B cell (primary cell): ENCODE measurements around the gene RORC. TPM values are rescaled to one million over a fixed set of nuclear protein-coding genes. Genes with fewer than 3 reads are reported as not detected.
A peak's percentile ranks its signal among the peaks of the same experiment; 100 is the strongest.

Source experiments
- ATAC-seq: fragments of 200-7000 bp; cut with Tn5 transposase; one replicate; pipeline ENCODE4 v1.10.0; 2021; ENCODE audit warnings: low read depth, mild to moderate bottlenecking, moderate number of reproducible peaks, moderate library complexity
- CTCF ChIA-PET: fragments of 350-600 bp; sonication (Branson Sonifier 250); formaldehyde crosslinking; loops from one replicate; lab custom pipeline; 2021; ENCODE audit warnings: antibody characterized with exemption, inconsistent platforms; lab: Charles Lee
- POLR2A ChIA-PET: fragments of 350-600 bp; sonication (Branson Sonifier 250); formaldehyde crosslinking; loops from one replicate; lab custom pipeline; 2021; ENCODE audit warnings: antibody characterized with exemption; lab: Charles Lee
- DNase-seq: peaks from one replicate; pipeline ENCODE4 v3.0.0; 2013
- H2AFZ ChIP-seq: 2 replicates; pipeline ENCODE4 v1.6.1; 2012; ENCODE audit warnings: mild to moderate bottlenecking, low read depth, low read length; ENCODE audit not compliant: insufficient read depth, poor library complexity, severe bottlenecking
- H3K27ac ChIP-seq, 2 donors: 1 replicate in 1 of 2; 2 replicates in 1 of 2; pipeline ENCODE4 v1.5.1; 2012 to 2013; ENCODE audit warnings: low read length in 2 of 2, mild to moderate bottlenecking in 2 of 2, moderate library complexity in 1 of 2
- H3K27me3 ChIP-seq, 4 experiments: fragments of 200-600 bp in 1 of 4; sonication (generic) in 1 of 4; replicated peaks in 1 of 4; 1 replicate in 2 of 4; 2 replicates in 2 of 4; pipeline versions ENCODE4 v1.6.1 to v1.7.0; 2013 to 2016; ENCODE audit warnings: low read length in 3 of 4, mild to moderate bottlenecking in 2 of 4, mixed read lengths in 1 of 4, moderate library complexity in 1 of 4; ENCODE audit not compliant: insufficient read depth in 4 of 4, control insufficient read depth in 3 of 4; ENCODE audit errors: control extremely low read depth in 1 of 4
- H3K36me3 ChIP-seq, 2 experiments: replicated peaks in 1 of 2; 1 replicate in 1 of 2; 2 replicates in 1 of 2; pipeline versions ENCODE4 v1.6.1 to v1.7.1; 2013; ENCODE audit warnings: low read length in 1 of 2; ENCODE audit not compliant: insufficient read depth in 2 of 2, control insufficient read depth in 1 of 2; ENCODE audit errors: control extremely low read depth in 1 of 2, extremely low read depth in 1 of 2
- H3K4me1 ChIP-seq, 2 donors: fragments of 200-600 bp in 1 of 2; sonication (generic) in 1 of 2; 1 replicate in 1 of 2; 2 replicates in 1 of 2; pipeline versions ENCODE4 v1.5.1 to v1.6.1; 2013 to 2017; ENCODE audit warnings: low read length in 2 of 2; ENCODE audit not compliant: control insufficient read depth in 2 of 2, insufficient read depth in 2 of 2
- H3K4me2 ChIP-seq: replicated peaks from 2 replicates; pipeline ENCODE3; 2012; ENCODE audit warnings: mild to moderate bottlenecking, low read depth, low read length; ENCODE audit not compliant: poor library complexity, severe bottlenecking
- H3K4me3 ChIP-seq, 5 experiments: fragments of 200-600 bp in 1 of 5; sonication (generic) in 1 of 5; 1 replicate in 3 of 5; 2 replicates in 2 of 5; pipeline versions ENCODE4 v1.5.1 to v1.7.0; 2011 to 2016; ENCODE audit warnings: low read length in 4 of 5, mild to moderate bottlenecking in 4 of 5, low read depth in 2 of 5, control low read depth in 1 of 5, moderate library complexity in 1 of 5; ENCODE audit not compliant: insufficient read depth in 1 of 5; ENCODE audit errors: control extremely low read depth in 1 of 5, extremely low read depth in 1 of 5
- H3K79me2 ChIP-seq: fragments of 200-600 bp; sonication (generic); one replicate; pipeline ENCODE4 v1.6.0; 2016; ENCODE audit warnings: low read length; ENCODE audit not compliant: control insufficient read depth, insufficient read depth
- H3K9ac ChIP-seq: fragments of 200-600 bp; sonication (generic); 2 replicates; pipeline ENCODE4 v1.6.1; 2017; ENCODE audit warnings: mild to moderate bottlenecking, low read length, moderate library complexity
- H3K9me3 ChIP-seq, 3 donors: one replicate each; pipeline versions ENCODE4 v1.6.1 to v1.7.1; 2013; ENCODE audit warnings: low read length in 2 of 3; ENCODE audit not compliant: control insufficient read depth in 2 of 3, insufficient read depth in 1 of 3; ENCODE audit errors: control extremely low read depth in 1 of 3
- H4K20me1 ChIP-seq: 2 replicates; pipeline ENCODE4 v1.6.0; 2012; ENCODE audit warnings: mild to moderate bottlenecking, low read length; ENCODE audit not compliant: insufficient read depth, control insufficient read depth, poor library complexity, severe bottlenecking
- H3K27ac Mint-ChIP-seq: one replicate; pipeline ENCODE4 v1.8.0; 2021; ENCODE audit warnings: mixed read lengths
- H3K27me3 Mint-ChIP-seq: one replicate; pipeline ENCODE4 v1.8.0; 2021; ENCODE audit warnings: mixed read lengths
- H3K4me1 Mint-ChIP-seq: one replicate; pipeline ENCODE4 v1.8.0; 2021; ENCODE audit warnings: mixed read lengths
- H3K4me3 Mint-ChIP-seq: one replicate; pipeline ENCODE4 v1.8.0; 2021; ENCODE audit warnings: mixed read lengths
- H3K9me3 Mint-ChIP-seq: one replicate; pipeline ENCODE4 v1.8.0; 2022; ENCODE audit warnings: mixed read lengths; ENCODE audit not compliant: insufficient read depth
- CTCF ChIP-seq: fragments of 200-600 bp; IDR thresholded peaks from one replicate; pipeline ENCODE4 v1.8.0; 2022; ENCODE audit warnings: antibody characterized with exemption, mild to moderate bottlenecking
- EZH2 ChIP-seq: IDR thresholded peaks from 2 replicates; pipeline ENCODE4 v1.6.1; 2012; ENCODE audit warnings: borderline replicate concordance, low read depth, mild to moderate bottlenecking, moderate library complexity, low read length; ENCODE audit not compliant: insufficient read depth, poor library complexity, severe bottlenecking
- WGBS: methylation state at CpG from one replicate; pipeline ENCODE4 v1.1.5; 2013; ENCODE audit warnings: missing lambda C conversion rate; ENCODE audit not compliant: insufficient coverage; 5-methylcytosine and 5-hydroxymethylcytosine counted together
- intact Hi-C: fragments of 100-400 bp; cut with micrococcal nuclease; formaldehyde crosslinking; loops from one replicate; pipeline ENCODE4 v1.10.0; 2022
- polyA plus RNA-seq: library from polyadenylated mRNA; depleted of rRNA; stranded (reverse); fragments of >200 nt; gene quantifications from 2 replicates; pipeline ENCODE4 v1.2.3, GENCODE V29; 2012
- total RNA-seq, 2 donors: library from RNA; stranded (reverse); fragments of 120-200 nt in 1 of 2; gene quantifications; 1 replicate in 1 of 2; 2 replicates in 1 of 2; pipeline versions ENCODE4 v1.2.3 to v1.2.4, GENCODE V29; 2013 to 2022

Gene RORC
- total and polyA plus RNA-seq, 2 donors (not counting 1 experiment from before 2014, with no cell fraction given): 0.15 TPM; not detected in 1

GRCh38 chr1:151760597-151761385, 70.8 kb downstream of the RORC start:
- Mint-ChIP-seq H3K27ac (no peak overlapping the region), H3K4me3 (peak overlapping the region; percentile 35), H3K9me3 (no peaks in the 10 kb centered on the region), H3K4me1 (peaks cover 21% of the 10 kb centered on the region), H3K27me3 (no peaks in the 10 kb centered on the region)
- CTCF ChIA-PET: no interaction called here
- Histone ChIP-seq H3K9me3 (no peaks in the 10 kb centered on the region), H2AFZ (no peak overlapping the region), H3K27me3 (no peaks in the 10 kb centered on the region), H4K20me1 (no peaks in the 10 kb centered on the region), H3K4me2 (no peak overlapping the region), H3K27ac (no peak overlapping the region), H3K9ac (no peak overlapping the region), H3K79me2 (no peaks in the 10 kb centered on the region), H3K36me3 (peaks cover 0 to 31% of the 10 kb centered on the region in 2 experiments), H3K4me3 (no peak overlapping the region), H3K4me1 (peaks cover 14 to 15% of the 10 kb centered on the region in 2 donors)
- ATAC-seq (no peak), DNase-seq (no peak)
- intact Hi-C loops: no loop called here
- 100% methylated on average over 3 of the region's 7 CpGs for WGBS
- TF ChIP-seq EZH2 (no peak), CTCF (no peak)
- POLR2A ChIA-PET: interaction anchor here (0.7 kb wide), 1 partner anchor 148 kb away, joined by 4 read pairs; no protein-coding TSS in a partner anchor

GRCh38 chr1:151759241-151759640, 72.4 kb downstream of the RORC start:
- Histone ChIP-seq H3K79me2 (no peaks in the 10 kb centered on the region), H4K20me1 (no peaks in the 10 kb centered on the region), H3K4me3 (no peak overlapping the region), H3K36me3 (peaks cover 0 to 31% of the 10 kb centered on the region in 2 experiments), H2AFZ (no peak overlapping the region), H3K4me1 (peaks cover 13 to 14% of the 10 kb centered on the region in 2 donors), H3K27ac (no peak overlapping the region), H3K4me2 (no peak overlapping the region), H3K9me3 (no peaks in the 10 kb centered on the region), H3K9ac (no peak overlapping the region), H3K27me3 (no peaks in the 10 kb centered on the region)
- intact Hi-C loops: no loop called here
- H3K27me3 Mint-ChIP-seq: no peaks in the 10 kb centered on the region
- peaks cover 19% of the 10 kb centered on the region for H3K4me1 Mint-ChIP-seq
- no peak for DNase-seq
- H3K9me3 Mint-ChIP-seq: no peaks in the 10 kb centered on the region
- TF ChIP-seq EZH2 (no peak), CTCF (no peak)
- no peak overlapping the region for H3K27ac Mint-ChIP-seq
- H3K4me3 Mint-ChIP-seq: no peak overlapping the region
- CTCF ChIA-PET: interaction anchor here (0.9 kb wide), 1 partner anchor 30 kb away, joined by 4 read pairs; no protein-coding TSS in a partner anchor
- no peak for ATAC-seq
- POLR2A ChIA-PET: no interaction called here
